PC-3 (cell line): ENCODE measurements around the gene ALG8. TPM values are rescaled to one million over a fixed set of nuclear protein-coding genes. Genes with fewer than 3 reads are reported as not detected.

Experiments
- ATAC-seq: fragments of 200-7000 bp; cut with Tn5 transposase; 2 replicates; pipeline ENCODE4 v1.9.1; 2020; ENCODE audit warnings: mild to moderate bottlenecking, moderate library complexity
- BruUV-seq: library from RNA; stranded (reverse); fragments of 400-500 nt; replicated peaks from 2 replicates; lab custom pipeline; 2021; lab: Mats Ljungman, UMichigan
- CTCF ChIA-PET: fragments of 300-600 bp; sonication (Branson Sonifier 250); formaldehyde crosslinking; loops from one replicate; lab custom pipeline; 2022; ENCODE audit warnings: antibody characterized with exemption; lab: Charles Lee
- POLR2A ChIA-PET: fragments of 300-600 bp; sonication (Branson Sonifier 250); formaldehyde crosslinking; loops from one replicate; lab custom pipeline; 2022; ENCODE audit warnings: antibody characterized with exemption; ENCODE audit not compliant: unreplicated experiment; lab: Charles Lee
- DNase-seq: peaks from one replicate; pipeline ENCODE4 v3.0.0-alpha.2; 2015
- H2AFZ ChIP-seq: fragments of 300-600 bp; sonication (generic); 2 replicates; pipeline ENCODE4 v1.6.0; 2016; ENCODE audit warnings: antibody characterized with exemption, low read length
- H3F3A ChIP-seq: fragments of 300-600 bp; sonication (generic); one replicate; pipeline ENCODE4 v1.6.0; 2017; ENCODE audit warnings: antibody characterized with exemption, low read length, control low read depth, mild to moderate bottlenecking; ENCODE audit not compliant: unreplicated experiment
- H3K27ac ChIP-seq: fragments of 300-600 bp; sonication (generic); 2 replicates; pipeline ENCODE4 v1.5.1; 2016; ENCODE audit warnings: mild to moderate bottlenecking, low read length
- H3K27me3 ChIP-seq: fragments of 300-600 bp; sonication (generic); 2 replicates; pipeline ENCODE4 v1.6.1; 2016; ENCODE audit warnings: low read length, mixed read lengths
- H3K36me3 ChIP-seq: fragments of 300-600 bp; sonication (generic); 2 replicates; pipeline ENCODE4 v1.6.1; 2016; ENCODE audit warnings: low read depth, mixed run types, low read length, mixed read lengths
- H3K4me1 ChIP-seq: fragments of 300-600 bp; sonication (generic); 2 replicates; pipeline ENCODE4 v1.5.1; 2016; ENCODE audit warnings: low read length; ENCODE audit not compliant: insufficient read depth
- H3K4me2 ChIP-seq: fragments of 300-600 bp; sonication (generic); 2 replicates; pipeline ENCODE4 v1.6.0; 2016; ENCODE audit warnings: low read length
- H3K4me3 ChIP-seq: fragments of 300-600 bp; sonication (generic); 2 replicates; pipeline ENCODE4 v1.5.1; 2016; ENCODE audit warnings: mild to moderate bottlenecking, low read length, mixed read lengths
- H3K79me2 ChIP-seq: fragments of 300-600 bp; sonication (generic); 2 replicates; pipeline ENCODE4 v1.6.1; 2017; ENCODE audit warnings: low read length, mixed read lengths
- H3K9ac ChIP-seq: fragments of 300-600 bp; sonication (generic); 2 replicates; pipeline ENCODE4 v1.6.0; 2016; ENCODE audit warnings: mild to moderate bottlenecking, low read length
- H3K9me2 ChIP-seq: fragments of 300-600 bp; sonication (generic); replicated peaks from 2 replicates; pipeline ENCODE4 v1.6.1; 2016; ENCODE audit warnings: mixed run types, low read length, mixed read lengths
- H3K9me3 ChIP-seq: fragments of 300-600 bp; sonication (generic); 2 replicates; pipeline ENCODE4 v1.6.1; 2016; ENCODE audit warnings: low read length, mixed read lengths
- H4K20me1 ChIP-seq: fragments of 300-600 bp; sonication (generic); 2 replicates; pipeline ENCODE4 v1.6.1; 2016; ENCODE audit warnings: low read length, mixed read lengths
- CTCF ChIP-seq: fragments of 300-600 bp; sonication (generic); conservative IDR thresholded peaks from 2 replicates; pipeline ENCODE4 v1.5.1; 2017; ENCODE audit warnings: antibody characterized with exemption, low read depth, mild to moderate bottlenecking, low read length
- EZH2 ChIP-seq: fragments of 300-600 bp; sonication (generic); IDR thresholded peaks from one replicate; pipeline ENCODE4 v1.6.1; 2017; ENCODE audit warnings: antibody characterized with exemption, mild to moderate bottlenecking, low read length; ENCODE audit not compliant: unreplicated experiment
- EZH2phosphoT487 ChIP-seq: fragments of 300-600 bp; sonication (generic); IDR thresholded peaks from 2 replicates; pipeline ENCODE4 v1.6.1; 2018; ENCODE audit warnings: mild to moderate bottlenecking, antibody characterized with exemption, low read length, borderline replicate concordance
- intact Hi-C: fragments of 100-400 bp; cut with micrococcal nuclease; formaldehyde crosslinking; loops from 2 replicates; pipeline ENCODE4 v1.9.0; 2023
- total RNA-seq: library from RNA; depleted of rRNA; stranded (reverse); fragments of >200 nt; gene quantifications from 2 replicates; pipeline ENCODE4 v1.2.3, GENCODE V29; 2014

Gene ALG8
- total RNA-seq, 1 experiment from 2014 or later = 73.6 TPM

GRCh38 chr11:78180751-78181150 lies 41.3 kb upstream of the ALG8 start:
- intact Hi-C loops = no loop called here
- no peaks in the 10 kb centered on the region for H3K27me3 ChIP-seq
- CTCF ChIA-PET = no interaction called here
- no peak overlapping the region for H3K27ac ChIP-seq
- no peak overlapping the region for H3K4me3 ChIP-seq
- H3K9me3 ChIP-seq = no peaks in the 10 kb centered on the region
- POLR2A ChIA-PET = no interaction called here
- H3K4me2 ChIP-seq = no peak overlapping the region
- no peak overlapping the region for H3K9ac ChIP-seq
- no peak for DNase-seq
- H3F3A ChIP-seq = no peaks in the 10 kb centered on the region
- ATAC-seq = no peak
- H3K79me2 ChIP-seq = peaks cover 10% of the 10 kb centered on the region; the same call in 1 of the 2 replicates
- BruUV-seq = no TSS peak
- no peak overlapping the region for H2AFZ ChIP-seq
- no peaks in the 10 kb centered on the region for H3K9me2 ChIP-seq
- H4K20me1 ChIP-seq = no peaks in the 10 kb centered on the region
- H3K4me1 ChIP-seq = peaks cover 8% of the 10 kb centered on the region
- peaks cover 10% of the 10 kb centered on the region; the same call in 1 of the 2 replicates for H3K36me3 ChIP-seq
- TF ChIP-seq EZH2phosphoT487 = no peak
- no peak for TF ChIP-seq CTCF
- TF ChIP-seq EZH2 = no peak

- Histone ChIP-seq H3K4me2 (no peak overlapping the region), H3K27me3 (no peaks in the 10 kb centered on the region), H3K9me2 (no peaks in the 10 kb centered on the region), H3K9ac (no peak overlapping the region), H3F3A (no peaks in the 10 kb centered on the region), H3K27ac (no peak overlapping the region), H3K9me3 (no peaks in the 10 kb centered on the region), H4K20me1 (no peaks in the 10 kb centered on the region), H3K36me3 (peaks cover 10% of the 10 kb centered on the region; the same call in 1 of the 2 replicates), H3K79me2 (0 out of 2 replicates have a peak, but pooled peaks cover under 1% of the 10 kb centered on the region), H2AFZ (no peak overlapping the region), H3K4me1 (no peaks in the 10 kb centered on the region), H3K4me3 (no peak overlapping the region)
- ATAC-seq (no peak; the same call in 1 of the 2 replicates), DNase-seq (peak; percentile 25)
- ChIA-PET POLR2A (no interaction called here), CTCF (no interaction called here)
- intact Hi-C loops = no loop called here
- BruUV-seq = no TSS peak
- TF ChIP-seq EZH2phosphoT487 (no peak), EZH2 (no peak)
Observed at GRCh38 chr11:78179459-78180071, 40.1 kb upstream of the ALG8 start.

- DNase-seq = no peak
- H3K79me2 ChIP-seq = no peaks in the 10 kb centered on the region
- no TSS peak for BruUV-seq
Observed at GRCh38 chr11:78177216-78177615, 37.8 kb upstream of the ALG8 start.

More at GRCh38 chr11:78177216-78177615, 37.8 kb upstream of the ALG8 start:
- no peak for ATAC-seq
- H2AFZ ChIP-seq = no peak overlapping the region
- H3K36me3 ChIP-seq = peaks cover 10% of the 10 kb centered on the region; the same call in 1 of the 2 replicates
- H3K27me3 ChIP-seq = no peaks in the 10 kb centered on the region
- no peaks in the 10 kb centered on the region for H3K9me2 ChIP-seq
- no peak overlapping the region for H3K9ac ChIP-seq
- H4K20me1 ChIP-seq = no peaks in the 10 kb centered on the region
- H3K4me2 ChIP-seq = no peak overlapping the region
- no peaks in the 10 kb centered on the region for H3K4me1 ChIP-seq
- no peak overlapping the region for H3K4me3 ChIP-seq
- intact Hi-C loops = no loop called here
- ChIA-PET CTCF (no interaction called here), POLR2A (no interaction called here)
- H3F3A ChIP-seq = no peaks in the 10 kb centered on the region
- no peaks in the 10 kb centered on the region for H3K9me3 ChIP-seq
- TF ChIP-seq EZH2 = no peak
- TF ChIP-seq CTCF = no peak
- TF ChIP-seq EZH2phosphoT487 = no peak
- no peak overlapping the region for H3K27ac ChIP-seq
